Endothelial cell of umbilical vein (primary cell): ENCODE data around the gene ATP10A. TPM values are rescaled to one million over a fixed set of nuclear protein-coding genes. Genes with fewer than 3 reads are reported as not detected.

Experiments used
- BruUV-seq: library from RNA; stranded (reverse); fragments of 400-500 nt; replicated peaks from 2 replicates; lab custom pipeline; 2021; lab: Mats Ljungman, UMichigan
- CTCF ChIA-PET: fragments of 300-600, 350-600 bp; sonication (Branson Sonifier 250); formaldehyde crosslinking; loops from one replicate; lab custom pipeline; 2021; ENCODE audit warnings: antibody characterized with exemption, inconsistent platforms; lab: Charles Lee
- POLR2A ChIA-PET: fragments of 300-600, 350-600 bp; sonication (Branson Sonifier 250); formaldehyde crosslinking; loops from one replicate; lab custom pipeline; 2021; ENCODE audit warnings: antibody characterized with exemption, inconsistent platforms; lab: Charles Lee
- DNase-seq: peaks from one replicate; pipeline ENCODE4 v3.0.0-alpha.2; 2011; ENCODE audit warnings: low read depth, low spot score
- FAIRE-seq: peaks from 2 replicates; lab custom pipeline; 2011; peaks lifted over from hg19 to GRCh38; lab: Jason Lieb, UNC
- H2AFZ ChIP-seq: 2 replicates; pipeline ENCODE4 v1.6.0; 2012; ENCODE audit warnings: low read depth, low read length, control low read depth, inconsistent platforms
- H3K27ac ChIP-seq: 2 replicates; pipeline ENCODE4 v1.5.1; 2011; ENCODE audit warnings: low read depth, mild to moderate bottlenecking, control low read depth, low read length, moderate library complexity; ENCODE audit not compliant: insufficient read depth
- H3K27me3 ChIP-seq, 2 experiments: 2 replicates each; pipeline versions ENCODE4 v1.6.0 to v1.6.1; 2011; ENCODE audit warnings: low read length in 2 of 2, mixed read lengths in 1 of 2; ENCODE audit not compliant: control insufficient read depth in 2 of 2, insufficient read depth in 2 of 2
- H3K36me3 ChIP-seq, 2 experiments: 2 replicates in 1 of 2; 3 replicates in 1 of 2; pipeline ENCODE4 v1.5.1; 2011; ENCODE audit warnings: low read length in 2 of 2, mild to moderate bottlenecking in 1 of 2, moderate library complexity in 1 of 2; ENCODE audit not compliant: control insufficient read depth in 2 of 2, insufficient read depth in 2 of 2; ENCODE audit errors: extremely low read depth in 1 of 2
- H3K4me1 ChIP-seq: 3 replicates; pipeline ENCODE4 v1.5.1; 2011; ENCODE audit warnings: mild to moderate bottlenecking, low read length; ENCODE audit not compliant: control insufficient read depth, insufficient read depth; ENCODE audit errors: extremely low read depth
- H3K4me2 ChIP-seq: 2 replicates; pipeline ENCODE4 v1.6.1; 2011; ENCODE audit warnings: low read length, control low read depth, mixed read lengths; ENCODE audit not compliant: insufficient read depth
- H3K4me3 ChIP-seq, 3 experiments: fragments of 200-600 bp in 1 of 3; sonication (generic), shearing (Covaris generic) in 1 of 3; replicated peaks in 1 of 3; 2 replicates each; pipeline ENCODE4 v1.5.1; 2011 to 2016; ENCODE audit warnings: control low read depth in 3 of 3, low read length in 3 of 3, mild to moderate bottlenecking in 2 of 3, inconsistent platforms in 1 of 3, low read depth in 1 of 3, moderate library complexity in 1 of 3; ENCODE audit not compliant: insufficient read depth in 1 of 3
- H3K79me2 ChIP-seq: 2 replicates; pipeline ENCODE4 v1.6.0; 2012; ENCODE audit warnings: low read length, inconsistent platforms; ENCODE audit not compliant: control insufficient read depth, insufficient read depth
- H3K9ac ChIP-seq: replicated peaks from 2 replicates; pipeline ENCODE3; 2011; ENCODE audit warnings: low read length, control low read depth; ENCODE audit not compliant: insufficient read depth; ENCODE audit errors: extremely low read depth
- H3K9me1 ChIP-seq: replicated peaks from 3 replicates; pipeline ENCODE4 v1.6.0; 2011; ENCODE audit warnings: mild to moderate bottlenecking, low read length; ENCODE audit not compliant: control insufficient read depth, insufficient read depth; ENCODE audit errors: extremely low read depth
- H3K9me3 ChIP-seq: replicated peaks from 2 replicates; pipeline ENCODE4 v1.5.1; 2012; ENCODE audit warnings: low read length, inconsistent platforms; ENCODE audit not compliant: control insufficient read depth, insufficient read depth
- H4K20me1 ChIP-seq: replicated peaks from 2 replicates; pipeline ENCODE3; 2011; ENCODE audit warnings: mild to moderate bottlenecking, low read length; ENCODE audit not compliant: control insufficient read depth, insufficient read depth; ENCODE audit errors: extremely low read depth
- EZH2 ChIP-seq: IDR thresholded peaks from 2 replicates; pipeline ENCODE4 v1.6.1; 2012; ENCODE audit warnings: borderline replicate concordance, low read depth, mild to moderate bottlenecking, moderate library complexity, low read length, inconsistent platforms; ENCODE audit not compliant: severe bottlenecking
- FOS ChIP-seq: IDR thresholded peaks from 2 replicates; pipeline ENCODE4 v1.6.1; 2011; ENCODE audit warnings: mild to moderate bottlenecking, low read length, moderate library complexity, borderline replicate concordance; ENCODE audit not compliant: insufficient read depth
- GATA2 ChIP-seq: IDR thresholded peaks from 2 replicates; pipeline ENCODE4 v1.7.0; 2011; ENCODE audit warnings: low read depth, mild to moderate bottlenecking, moderate library complexity, mixed read lengths, low read length; ENCODE audit not compliant: insufficient read length, insufficient read depth
- JUN ChIP-seq: IDR thresholded peaks from 2 replicates; pipeline ENCODE4 v1.6.1; 2011; ENCODE audit warnings: borderline replicate concordance, low read depth; ENCODE audit not compliant: insufficient read length, insufficient read depth
- MYC ChIP-seq: IDR thresholded peaks from one replicate; pipeline ENCODE4 v1.6.1; 2011; ENCODE audit warnings: mild to moderate bottlenecking, low read depth, low read length
- POLR2A ChIP-seq: IDR thresholded peaks from 2 replicates; pipeline ENCODE4 v1.6.1; 2012; ENCODE audit warnings: low read depth, mild to moderate bottlenecking, control low read depth, low read length
- POLR2AphosphoS5 ChIP-seq: IDR thresholded peaks from 2 replicates; pipeline ENCODE4 v1.6.1; 2012; ENCODE audit warnings: low read depth, mild to moderate bottlenecking, control low read depth, low read length, moderate library complexity; ENCODE audit not compliant: insufficient read depth
- dilution Hi-C: fragments of 300-500 bp; cut with MboI; formaldehyde crosslinking; loops from one replicate; pipeline ENCODE4 v1.15.0; 2019; ENCODE audit warnings: low sequenced_read_pairs; ENCODE audit not compliant: extremely low pct_ligation_motif_present
- intact Hi-C: fragments of 100-400 bp; cut with micrococcal nuclease; formaldehyde crosslinking; loops from one replicate; pipeline ENCODE4 v1.10.0; 2022
- polyA plus RNA-seq, 4 experiments: library from polyadenylated mRNA; depleted of rRNA in 3 of 4; stranded (reverse) in 3 of 4; unstranded in 1 of 4; fragments of >200 nt; gene quantifications; 2 replicates each; pipeline versions ENCODE4 v1.2.1 to v1.2.3, GENCODE V29; 2011 to 2012; ENCODE audit warnings: missing spikeins in 1 of 4
- total RNA-seq: library from RNA; stranded (reverse); gene quantifications from 2 replicates; pipeline ENCODE4 v1.2.3, GENCODE V29; 2021
- TF ChIP-seq, protein P1 (sequence below), 2 donors: IDR thresholded peaks; 1 replicate in 1 of 2; 2 replicates in 1 of 2; pipeline ENCODE4 v1.5.1; 2011; ENCODE audit warnings: low read length in 2 of 2, mild to moderate bottlenecking in 2 of 2, moderate library complexity in 2 of 2, control low read depth in 1 of 2, inconsistent platforms in 1 of 2, low read depth in 1 of 2; ENCODE audit not compliant: insufficient read depth in 1 of 2; ENCODE audit errors: extremely low read depth in 1 of 2
- TF ChIP-seq, protein P2 (sequence below): IDR thresholded peaks from 2 replicates; pipeline ENCODE4 v1.6.1; 2011; ENCODE audit not compliant: insufficient read depth, insufficient read length

Gene ATP10A
- total and polyA plus RNA-seq, 2 donors (not counting 3 experiments of a cell fraction or from before 2014, with no cell fraction given), result not detected

DNA sequence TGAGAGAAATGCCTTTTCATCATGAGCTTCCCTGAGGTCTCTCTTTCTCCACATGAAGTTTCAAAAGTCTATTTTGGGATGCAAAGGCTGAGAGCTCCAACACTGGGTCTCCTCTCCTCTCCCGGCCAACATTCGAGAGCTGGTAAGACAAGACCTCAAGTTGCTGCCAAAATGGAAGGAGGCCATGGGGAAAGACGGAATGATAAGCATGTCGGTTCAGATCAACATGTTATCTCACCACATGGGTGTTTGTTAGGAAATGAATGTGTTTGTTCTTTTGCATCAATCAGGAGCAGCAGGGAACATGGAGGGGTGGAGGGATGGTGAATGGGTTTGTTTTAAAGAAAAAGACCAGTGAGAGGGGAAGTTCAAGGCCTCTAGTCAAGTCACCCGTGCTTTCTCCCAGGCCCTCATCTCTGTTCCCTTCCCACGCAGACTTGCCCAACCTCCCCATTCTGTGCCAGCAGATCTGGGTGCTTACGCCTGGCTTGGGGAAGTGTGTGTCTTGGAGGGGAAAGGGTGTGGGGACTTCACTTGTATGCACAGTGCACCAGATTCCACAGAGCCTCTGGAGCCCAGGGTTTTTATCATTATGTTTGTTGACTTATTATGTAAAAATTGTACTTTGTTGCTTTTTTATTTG, 23.5 kb upstream of the ATP10A start:
- no TSS peak for BruUV-seq
- no peaks in the 10 kb centered on the region for H4K20me1 ChIP-seq
- dilution Hi-C loops, result no loop called here
- ChIA-PET CTCF (no interaction called here), POLR2A (no interaction called here)
- no peak for FAIRE-seq
- H3K4me1 ChIP-seq, result no peaks in the 10 kb centered on the region
- DNase-seq, result no peak
- intact Hi-C loops, result no loop called here
- no peak overlapping the region for H2AFZ ChIP-seq
- H3K4me2 ChIP-seq, result no peak overlapping the region
- H3K4me3 ChIP-seq, result no peak overlapping the region
- no peak overlapping the region for H3K27ac ChIP-seq
- H3K27me3 ChIP-seq, result no peaks in the 10 kb centered on the region
- peaks cover 7% of the 10 kb centered on the region for H3K9me3 ChIP-seq
- no peaks in the 10 kb centered on the region for H3K9me1 ChIP-seq
- TF ChIP-seq, protein P1, sequence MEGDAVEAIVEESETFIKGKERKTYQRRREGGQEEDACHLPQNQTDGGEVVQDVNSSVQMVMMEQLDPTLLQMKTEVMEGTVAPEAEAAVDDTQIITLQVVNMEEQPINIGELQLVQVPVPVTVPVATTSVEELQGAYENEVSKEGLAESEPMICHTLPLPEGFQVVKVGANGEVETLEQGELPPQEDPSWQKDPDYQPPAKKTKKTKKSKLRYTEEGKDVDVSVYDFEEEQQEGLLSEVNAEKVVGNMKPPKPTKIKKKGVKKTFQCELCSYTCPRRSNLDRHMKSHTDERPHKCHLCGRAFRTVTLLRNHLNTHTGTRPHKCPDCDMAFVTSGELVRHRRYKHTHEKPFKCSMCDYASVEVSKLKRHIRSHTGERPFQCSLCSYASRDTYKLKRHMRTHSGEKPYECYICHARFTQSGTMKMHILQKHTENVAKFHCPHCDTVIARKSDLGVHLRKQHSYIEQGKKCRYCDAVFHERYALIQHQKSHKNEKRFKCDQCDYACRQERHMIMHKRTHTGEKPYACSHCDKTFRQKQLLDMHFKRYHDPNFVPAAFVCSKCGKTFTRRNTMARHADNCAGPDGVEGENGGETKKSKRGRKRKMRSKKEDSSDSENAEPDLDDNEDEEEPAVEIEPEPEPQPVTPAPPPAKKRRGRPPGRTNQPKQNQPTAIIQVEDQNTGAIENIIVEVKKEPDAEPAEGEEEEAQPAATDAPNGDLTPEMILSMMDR (IDR thresholded peaks at IDR 0.05; ENCODE audit: extremely low read depth in 1 of 2, insufficient read depth in 1 of 2, low read depth in 1 of 2, low read length in 2 of 2), result no peak
- TF ChIP-seq POLR2AphosphoS5, result no peak
- TF ChIP-seq EZH2, result no peak
- no peak for TF ChIP-seq GATA2
- TF ChIP-seq FOS, result no peak
- TF ChIP-seq, protein P2, sequence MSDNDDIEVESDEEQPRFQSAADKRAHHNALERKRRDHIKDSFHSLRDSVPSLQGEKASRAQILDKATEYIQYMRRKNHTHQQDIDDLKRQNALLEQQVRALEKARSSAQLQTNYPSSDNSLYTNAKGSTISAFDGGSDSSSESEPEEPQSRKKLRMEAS, result no peak
- no peak for TF ChIP-seq JUN
- TF ChIP-seq POLR2A, result no peak
- no peak for TF ChIP-seq MYC
- no peak overlapping the region for H3K9ac ChIP-seq
- H3K79me2 ChIP-seq, result no peaks in the 10 kb centered on the region
- no peaks in the 10 kb centered on the region for H3K36me3 ChIP-seq
